SK-N-SH treated with all-trans-retinoic acid at 6 μM for 48 hours (cell line): ENCODE data around the gene ARHGAP22.

ENCODE experiments used
- ATAC-seq: fragments of 200-7000 bp; cut with Tn5 transposase; 3 replicates; pipeline ENCODE4 v1.9.1; 2020; ENCODE audit warnings: mild to moderate bottlenecking, moderate library complexity
- ARNTL ChIP-seq: fragments of 450-650 bp; formaldehyde crosslinking; IDR thresholded peaks from 2 replicates; pipeline ENCODE4 v1.5.0; 2020; ENCODE audit warnings: low read depth, mild to moderate bottlenecking, moderate library complexity, borderline replicate concordance
- BACH2 ChIP-seq: fragments of 250-450 bp; sonication (Bioruptor Pico); IDR thresholded peaks from 2 replicates; pipeline ENCODE4 v1.9.0; 2021; ENCODE audit warnings: mild to moderate bottlenecking, borderline replicate concordance
- CSDC2 ChIP-seq: fragments of 250-450 bp; sonication (Bioruptor Pico); IDR thresholded peaks from 2 replicates; pipeline ENCODE4 v1.5.0; 2020; ENCODE audit warnings: mild to moderate bottlenecking, moderate library complexity
- ESRRG ChIP-seq: fragments of 250-450 bp; sonication (Bioruptor Pico); IDR thresholded peaks from 2 replicates; pipeline ENCODE4 v1.6.1; 2021; ENCODE audit warnings: mild to moderate bottlenecking
- GLIS3 ChIP-seq: fragments of 250-450 bp; sonication (Bioruptor Pico); IDR thresholded peaks from 2 replicates; pipeline ENCODE4 v1.5.0; 2020; ENCODE audit warnings: mild to moderate bottlenecking, moderate library complexity
- ISL1 ChIP-seq: fragments of 250-450 bp; sonication (Bioruptor Pico); IDR thresholded peaks from 2 replicates; pipeline ENCODE4 v2.1.2; 2022; ENCODE audit warnings: mild to moderate bottlenecking, moderate library complexity
- OSR1 ChIP-seq: fragments of 250-450 bp; sonication (Bioruptor Pico); IDR thresholded peaks from 2 replicates; pipeline ENCODE4 v1.8.0; 2022; ENCODE audit warnings: moderate library complexity, mild to moderate bottlenecking, inconsistent platforms
- PPARA ChIP-seq: fragments of 250-450 bp; sonication (Bioruptor Pico); IDR thresholded peaks from 2 replicates; pipeline ENCODE4 v1.5.0; 2020; ENCODE audit warnings: mild to moderate bottlenecking, borderline replicate concordance
- RARB ChIP-seq: fragments of 250-450 bp; sonication (Bioruptor Pico); IDR thresholded peaks from 2 replicates; pipeline ENCODE4 v1.8.0; 2021; ENCODE audit warnings: mild to moderate bottlenecking, moderate library complexity
- SNAI2 ChIP-seq: fragments of 250-450 bp; sonication (Bioruptor Pico); IDR thresholded peaks from 2 replicates; pipeline ENCODE4 v1.5.0; 2020; ENCODE audit warnings: mild to moderate bottlenecking, moderate library complexity
- TCF4 ChIP-seq: fragments of 250-450 bp; sonication (Bioruptor Pico); IDR thresholded peaks from 2 replicates; pipeline ENCODE4 v1.8.0; 2021; ENCODE audit warnings: mild to moderate bottlenecking, moderate library complexity, borderline replicate concordance
- TSHZ2 ChIP-seq: fragments of 250-450 bp; sonication (Bioruptor Pico); IDR thresholded peaks from 2 replicates; pipeline ENCODE4 v1.5.0; 2020; ENCODE audit warnings: mild to moderate bottlenecking, moderate library complexity
- ZC3H10 ChIP-seq: fragments of 250-450 bp; sonication (Bioruptor Pico); IDR thresholded peaks from 2 replicates; pipeline ENCODE4 v1.5.1; 2021; ENCODE audit warnings: mild to moderate bottlenecking, moderate library complexity
- ZFP3 ChIP-seq: fragments of 250-450 bp; sonication (Bioruptor Pico); IDR thresholded peaks from 2 replicates; pipeline ENCODE4 v1.5.0; 2020; ENCODE audit warnings: mild to moderate bottlenecking, moderate library complexity
- ZFP30 ChIP-seq: fragments of 450-650 bp; formaldehyde crosslinking; IDR thresholded peaks from 2 replicates; pipeline ENCODE4 v1.5.0; 2022; ENCODE audit warnings: mild to moderate bottlenecking, moderate library complexity
- ZNF565 ChIP-seq: fragments of 450-650 bp; formaldehyde crosslinking; conservative IDR thresholded peaks from 2 replicates; pipeline ENCODE4 v1.5.0; 2020; ENCODE audit warnings: low read depth, mild to moderate bottlenecking, moderate library complexity
- ZNF70 ChIP-seq: fragments of 450-650 bp; formaldehyde crosslinking; IDR thresholded peaks from 2 replicates; pipeline ENCODE4 v1.5.0; 2020; ENCODE audit warnings: mild to moderate bottlenecking, moderate library complexity
- ZNF8 ChIP-seq: fragments of 450-650 bp; formaldehyde crosslinking; IDR thresholded peaks from 2 replicates; pipeline ENCODE4 v1.5.0; 2020; ENCODE audit warnings: mild to moderate bottlenecking, moderate library complexity
- TF ChIP-seq, protein P1 (sequence below): fragments of 250-450 bp; sonication (Bioruptor Pico); IDR thresholded peaks from 2 replicates; pipeline ENCODE4 v1.5.1; 2021; ENCODE audit warnings: mild to moderate bottlenecking, moderate library complexity
- TF ChIP-seq, protein P2 (sequence below): fragments of 250-450 bp; sonication (Bioruptor Pico); IDR thresholded peaks from 2 replicates; pipeline ENCODE4 v1.8.0; 2020; ENCODE audit warnings: mild to moderate bottlenecking, moderate library complexity, borderline replicate concordance
- TF ChIP-seq, protein P3 (sequence below): fragments of 250-450 bp; sonication (Bioruptor Pico); IDR thresholded peaks from 2 replicates; pipeline ENCODE4 v1.5.1; 2020; ENCODE audit warnings: low read depth, mild to moderate bottlenecking, moderate library complexity
- TF ChIP-seq, protein P4 (sequence below): fragments of 250-450 bp; sonication (Bioruptor Pico); IDR thresholded peaks from 2 replicates; pipeline ENCODE4 v1.8.0; 2021; ENCODE audit warnings: low read depth, mild to moderate bottlenecking, moderate library complexity, borderline replicate concordance

ARHGAP22 gene

DNA sequence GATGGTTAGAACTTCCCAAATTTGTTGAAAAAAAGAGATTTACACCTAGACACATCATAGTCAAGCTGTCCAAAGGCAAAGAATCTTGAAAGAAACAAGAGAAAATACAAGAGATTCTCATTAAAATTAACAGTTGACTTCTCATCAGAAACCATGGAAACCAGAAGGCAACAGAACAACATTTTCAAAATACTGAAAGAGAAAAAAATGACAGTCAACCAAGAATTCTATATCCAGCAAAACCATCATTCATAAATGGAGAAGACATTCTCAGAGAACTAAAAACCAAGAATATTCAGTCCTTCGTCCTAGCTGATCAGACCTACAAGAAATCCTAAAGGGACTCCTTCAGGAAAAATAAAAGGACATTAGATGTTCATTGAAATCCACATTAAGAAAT lies 90.6 kb downstream of the ARHGAP22 start (continued):
- TF ChIP-seq, protein P1, sequence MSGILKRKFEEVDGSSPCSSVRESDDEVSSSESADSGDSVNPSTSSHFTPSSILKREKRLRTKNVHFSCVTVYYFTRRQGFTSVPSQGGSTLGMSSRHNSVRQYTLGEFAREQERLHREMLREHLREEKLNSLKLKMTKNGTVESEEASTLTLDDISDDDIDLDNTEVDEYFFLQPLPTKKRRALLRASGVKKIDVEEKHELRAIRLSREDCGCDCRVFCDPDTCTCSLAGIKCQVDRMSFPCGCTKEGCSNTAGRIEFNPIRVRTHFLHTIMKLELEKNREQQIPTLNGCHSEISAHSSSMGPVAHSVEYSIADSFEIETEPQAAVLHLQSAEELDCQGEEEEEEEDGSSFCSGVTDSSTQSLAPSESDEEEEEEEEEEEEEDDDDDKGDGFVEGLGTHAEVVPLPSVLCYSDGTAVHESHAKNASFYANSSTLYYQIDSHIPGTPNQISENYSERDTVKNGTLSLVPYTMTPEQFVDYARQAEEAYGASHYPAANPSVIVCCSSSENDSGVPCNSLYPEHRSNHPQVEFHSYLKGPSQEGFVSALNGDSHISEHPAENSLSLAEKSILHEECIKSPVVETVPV (CRISPR knock-in tag), result no peak
- TF ChIP-seq PPARA (CRISPR knock-in tag), result no peak
- no peak for TF ChIP-seq ZFP3 (CRISPR knock-in tag)

DNA sequence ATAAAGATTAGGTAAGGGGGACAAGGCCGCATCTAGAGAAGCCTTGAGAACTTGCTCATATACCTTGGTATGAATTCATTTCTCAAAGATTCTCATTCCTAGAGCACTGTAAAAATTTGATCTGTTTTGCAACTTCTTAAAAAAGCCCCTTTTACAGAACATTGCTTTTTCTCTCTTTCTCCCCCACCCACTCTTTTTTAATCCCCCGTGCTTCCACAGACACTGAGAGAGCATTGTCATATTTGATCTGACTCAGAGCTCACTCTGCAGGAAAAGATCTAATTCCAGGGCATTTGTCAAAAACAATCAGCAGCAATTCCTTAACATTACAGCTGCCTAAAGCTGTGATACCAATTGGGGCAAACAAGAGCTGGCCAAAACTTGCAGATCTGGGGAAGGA lies 92.0 kb downstream of the ARHGAP22 start:
- no peak for ATAC-seq
- no peak for TF ChIP-seq BACH2 (CRISPR knock-in tag)
- no peak for TF ChIP-seq TCF4 (CRISPR knock-in tag)
- TF ChIP-seq PPARA (CRISPR knock-in tag), result no peak
- TF ChIP-seq ESRRG (CRISPR knock-in tag), result no peak
- no peak for TF ChIP-seq ZNF565 (CRISPR knock-in tag)
- TF ChIP-seq, protein P2, sequence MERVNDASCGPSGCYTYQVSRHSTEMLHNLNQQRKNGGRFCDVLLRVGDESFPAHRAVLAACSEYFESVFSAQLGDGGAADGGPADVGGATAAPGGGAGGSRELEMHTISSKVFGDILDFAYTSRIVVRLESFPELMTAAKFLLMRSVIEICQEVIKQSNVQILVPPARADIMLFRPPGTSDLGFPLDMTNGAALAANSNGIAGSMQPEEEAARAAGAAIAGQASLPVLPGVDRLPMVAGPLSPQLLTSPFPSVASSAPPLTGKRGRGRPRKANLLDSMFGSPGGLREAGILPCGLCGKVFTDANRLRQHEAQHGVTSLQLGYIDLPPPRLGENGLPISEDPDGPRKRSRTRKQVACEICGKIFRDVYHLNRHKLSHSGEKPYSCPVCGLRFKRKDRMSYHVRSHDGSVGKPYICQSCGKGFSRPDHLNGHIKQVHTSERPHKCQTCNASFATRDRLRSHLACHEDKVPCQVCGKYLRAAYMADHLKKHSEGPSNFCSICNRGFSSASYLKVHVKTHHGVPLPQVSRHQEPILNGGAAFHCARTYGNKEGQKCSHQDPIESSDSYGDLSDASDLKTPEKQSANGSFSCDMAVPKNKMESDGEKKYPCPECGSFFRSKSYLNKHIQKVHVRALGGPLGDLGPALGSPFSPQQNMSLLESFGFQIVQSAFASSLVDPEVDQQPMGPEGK, result no peak
- TF ChIP-seq RARB, result no peak
- no peak for TF ChIP-seq ZFP3 (CRISPR knock-in tag)
- TF ChIP-seq GLIS3 (CRISPR knock-in tag), result no peak
- TF ChIP-seq ZC3H10 (CRISPR knock-in tag), result no peak
- no peak for TF ChIP-seq ZNF70 (CRISPR knock-in tag)
- no peak for TF ChIP-seq ZNF8 (CRISPR knock-in tag)
- TF ChIP-seq, protein P3, sequence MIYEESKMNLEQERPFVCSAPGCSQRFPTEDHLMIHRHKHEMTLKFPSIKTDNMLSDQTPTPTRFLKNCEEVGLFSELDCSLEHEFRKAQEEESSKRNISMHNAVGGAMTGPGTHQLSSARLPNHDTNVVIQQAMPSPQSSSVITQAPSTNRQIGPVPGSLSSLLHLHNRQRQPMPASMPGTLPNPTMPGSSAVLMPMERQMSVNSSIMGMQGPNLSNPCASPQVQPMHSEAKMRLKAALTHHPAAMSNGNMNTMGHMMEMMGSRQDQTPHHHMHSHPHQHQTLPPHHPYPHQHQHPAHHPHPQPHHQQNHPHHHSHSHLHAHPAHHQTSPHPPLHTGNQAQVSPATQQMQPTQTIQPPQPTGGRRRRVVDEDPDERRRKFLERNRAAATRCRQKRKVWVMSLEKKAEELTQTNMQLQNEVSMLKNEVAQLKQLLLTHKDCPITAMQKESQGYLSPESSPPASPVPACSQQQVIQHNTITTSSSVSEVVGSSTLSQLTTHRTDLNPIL, result no peak
- no peak for TF ChIP-seq ARNTL (CRISPR knock-in tag)
- TF ChIP-seq CSDC2 (CRISPR knock-in tag), result no peak
- no peak for TF ChIP-seq ISL1
- no peak for TF ChIP-seq OSR1 (CRISPR knock-in tag)
- TF ChIP-seq, protein P1 (CRISPR knock-in tag), result no peak
- no peak for TF ChIP-seq ZFP30 (CRISPR knock-in tag)

- ATAC-seq, result no peak
- TF ChIP-seq TSHZ2 (CRISPR knock-in tag), result no peak
- no peak for TF ChIP-seq PPARA (CRISPR knock-in tag)
- TF ChIP-seq TCF4 (CRISPR knock-in tag), result no peak
- TF ChIP-seq, protein P4, sequence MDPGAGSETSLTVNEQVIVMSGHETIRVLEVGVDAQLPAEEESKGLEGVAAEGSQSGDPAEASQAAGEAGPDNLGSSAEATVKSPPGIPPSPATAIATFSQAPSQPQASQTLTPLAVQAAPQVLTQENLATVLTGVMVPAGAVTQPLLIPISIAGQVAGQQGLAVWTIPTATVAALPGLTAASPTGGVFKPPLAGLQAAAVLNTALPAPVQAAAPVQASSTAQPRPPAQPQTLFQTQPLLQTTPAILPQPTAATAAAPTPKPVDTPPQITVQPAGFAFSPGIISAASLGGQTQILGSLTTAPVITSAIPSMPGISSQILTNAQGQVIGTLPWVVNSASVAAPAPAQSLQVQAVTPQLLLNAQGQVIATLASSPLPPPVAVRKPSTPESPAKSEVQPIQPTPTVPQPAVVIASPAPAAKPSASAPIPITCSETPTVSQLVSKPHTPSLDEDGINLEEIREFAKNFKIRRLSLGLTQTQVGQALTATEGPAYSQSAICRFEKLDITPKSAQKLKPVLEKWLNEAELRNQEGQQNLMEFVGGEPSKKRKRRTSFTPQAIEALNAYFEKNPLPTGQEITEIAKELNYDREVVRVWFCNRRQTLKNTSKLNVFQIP (CRISPR knock-in tag), result no peak
- TF ChIP-seq ARNTL (CRISPR knock-in tag), result no peak
- TF ChIP-seq BACH2 (CRISPR knock-in tag), result no peak
- TF ChIP-seq ESRRG (CRISPR knock-in tag), result no peak
- no peak for TF ChIP-seq RARB
- no peak for TF ChIP-seq SNAI2
- TF ChIP-seq, all 23 proteins: peak for 0
These were observed 93.0 kb downstream of the ARHGAP22 start for GRCh38 chr10:48511875-48512231.
